GM10266 (cell line): Measurements from ENCODE around the gene PTPRQ.
"Not testable (repeated sequence)": the region's sequence is repeated elsewhere in the genome, so short reads cannot be mapped to it uniquely, and the experiment has no call there.

Experiments used
- DNase-seq: peaks from one replicate; pipeline ENCODE4 v3.0.0; 2012; ENCODE audit errors: extremely low spot score
- TF ChIP-seq, protein P1 (sequence below): IDR thresholded peaks from 2 replicates; pipeline ENCODE4 v1.5.1; 2012; ENCODE audit warnings: mild to moderate bottlenecking, low read depth; ENCODE audit not compliant: control insufficient read depth, insufficient read depth; ENCODE audit errors: missing control alignments

The PTPRQ gene

DNA sequence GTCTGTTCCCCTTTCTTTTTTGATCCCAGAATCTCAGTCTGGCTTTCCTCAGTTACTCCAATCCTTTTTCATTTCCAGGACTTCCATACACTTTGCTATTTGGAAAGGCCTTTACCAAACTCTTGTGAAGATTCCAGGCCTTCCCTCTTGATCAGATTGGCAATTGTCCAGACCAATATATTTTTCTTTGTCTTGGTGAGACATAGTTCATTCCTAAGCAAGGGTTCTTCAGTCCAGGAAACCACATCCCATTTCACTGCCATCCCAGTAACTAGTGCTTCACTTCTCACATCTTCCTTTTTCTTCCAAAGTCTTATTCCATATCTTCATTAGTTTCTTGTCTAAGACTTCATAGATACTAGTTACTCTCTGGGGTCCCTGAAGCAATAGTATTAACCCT is 2.1 kb upstream of the PTPRQ start:
- TF ChIP-seq, protein P1, sequence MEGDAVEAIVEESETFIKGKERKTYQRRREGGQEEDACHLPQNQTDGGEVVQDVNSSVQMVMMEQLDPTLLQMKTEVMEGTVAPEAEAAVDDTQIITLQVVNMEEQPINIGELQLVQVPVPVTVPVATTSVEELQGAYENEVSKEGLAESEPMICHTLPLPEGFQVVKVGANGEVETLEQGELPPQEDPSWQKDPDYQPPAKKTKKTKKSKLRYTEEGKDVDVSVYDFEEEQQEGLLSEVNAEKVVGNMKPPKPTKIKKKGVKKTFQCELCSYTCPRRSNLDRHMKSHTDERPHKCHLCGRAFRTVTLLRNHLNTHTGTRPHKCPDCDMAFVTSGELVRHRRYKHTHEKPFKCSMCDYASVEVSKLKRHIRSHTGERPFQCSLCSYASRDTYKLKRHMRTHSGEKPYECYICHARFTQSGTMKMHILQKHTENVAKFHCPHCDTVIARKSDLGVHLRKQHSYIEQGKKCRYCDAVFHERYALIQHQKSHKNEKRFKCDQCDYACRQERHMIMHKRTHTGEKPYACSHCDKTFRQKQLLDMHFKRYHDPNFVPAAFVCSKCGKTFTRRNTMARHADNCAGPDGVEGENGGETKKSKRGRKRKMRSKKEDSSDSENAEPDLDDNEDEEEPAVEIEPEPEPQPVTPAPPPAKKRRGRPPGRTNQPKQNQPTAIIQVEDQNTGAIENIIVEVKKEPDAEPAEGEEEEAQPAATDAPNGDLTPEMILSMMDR, result no peak
- no peak for DNase-seq

DNA sequence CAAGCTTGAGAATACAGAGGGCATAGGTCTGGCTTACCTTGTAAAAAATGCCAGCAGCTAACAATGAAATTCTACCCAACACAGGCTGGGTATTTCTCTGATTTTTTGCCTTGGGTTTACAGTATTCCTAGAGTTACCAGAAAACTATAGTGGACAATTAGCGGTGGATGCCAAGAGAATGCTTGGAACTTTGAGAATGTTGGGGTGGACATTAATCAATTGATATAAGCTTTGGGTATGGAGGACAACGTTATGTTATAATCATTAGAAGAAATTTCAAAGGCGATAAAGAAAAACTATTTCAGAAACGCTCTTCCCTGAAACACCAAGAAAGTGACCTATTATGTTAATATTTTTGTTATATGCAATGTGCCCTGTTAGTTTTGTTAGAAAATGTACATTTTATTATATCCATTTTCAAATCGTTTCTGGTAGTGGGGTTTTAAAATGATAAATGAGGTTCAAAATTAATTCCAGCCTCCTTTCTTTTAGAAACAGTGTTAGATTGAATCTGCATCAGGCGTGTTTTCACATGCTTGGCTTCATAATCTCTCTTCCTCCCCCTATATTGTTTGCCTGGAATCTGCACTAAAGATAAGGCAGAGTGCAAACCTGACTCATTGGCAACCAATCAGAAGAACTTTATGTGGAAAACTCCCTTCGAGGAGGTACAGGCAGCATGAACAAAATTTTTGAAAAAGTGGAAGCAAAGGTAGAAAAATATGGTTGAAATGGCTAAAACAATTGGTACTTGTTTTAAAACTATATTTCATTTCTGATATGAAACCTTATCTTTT is 1.4 kb upstream of the PTPRQ start:
- DNase-seq, result no peak
- TF ChIP-seq, protein P1, result no peak

DNA sequence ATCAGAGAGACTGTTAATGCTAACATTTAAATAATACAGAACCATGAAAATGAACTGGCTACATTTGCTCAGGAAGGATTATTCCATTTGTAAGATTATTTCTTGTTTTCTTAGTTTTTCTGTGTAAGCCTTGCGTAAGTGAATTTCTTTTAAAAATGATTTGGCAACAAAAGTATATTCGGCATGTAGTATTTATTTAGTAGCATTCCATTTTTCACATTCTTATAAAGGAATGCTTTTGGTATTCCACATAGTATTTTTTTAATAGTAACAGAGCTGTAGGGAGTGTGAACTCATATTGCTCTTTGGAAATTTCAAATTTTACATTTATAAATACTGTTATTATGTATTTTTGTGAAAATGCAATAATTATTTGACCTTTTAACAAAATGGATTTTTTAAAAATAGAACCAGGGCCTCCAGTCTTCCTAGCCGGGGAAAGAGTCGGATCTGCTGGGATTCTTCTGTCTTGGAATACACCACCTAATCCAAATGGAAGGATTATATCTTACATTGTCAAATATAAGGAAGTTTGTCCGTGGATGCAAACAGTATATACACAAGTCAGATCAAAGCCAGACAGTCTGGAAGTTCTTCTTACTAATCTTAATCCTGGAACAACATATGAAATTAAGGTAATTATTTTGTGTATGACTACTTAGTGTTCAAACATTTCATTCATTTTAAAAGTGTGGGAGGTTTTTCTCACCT is 1.2 kb downstream of the PTPRQ start:
- TF ChIP-seq, protein P1, result no peak
- DNase-seq, result no peak

DNA sequence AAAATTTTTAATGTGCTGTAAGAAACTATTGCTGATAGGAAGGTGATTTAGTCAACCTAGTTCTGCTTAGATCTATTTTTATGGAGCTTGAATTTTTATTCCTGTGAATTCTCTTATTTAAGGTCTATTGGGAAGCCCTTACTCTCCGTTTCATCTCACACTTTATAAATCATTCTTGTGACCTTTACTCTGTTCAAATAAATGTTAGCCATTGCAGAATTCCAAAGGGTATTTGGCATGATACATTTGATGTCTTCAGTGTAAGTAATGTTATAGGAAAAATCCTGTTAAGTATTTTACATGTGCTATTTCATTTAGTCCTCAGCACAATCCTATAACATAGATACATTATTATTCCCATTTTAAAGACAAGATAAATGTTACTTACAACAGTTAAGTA is 12.5 kb downstream of the PTPRQ start:
- TF ChIP-seq, protein P1, result no peak
- DNase-seq, result no peak

DNA sequence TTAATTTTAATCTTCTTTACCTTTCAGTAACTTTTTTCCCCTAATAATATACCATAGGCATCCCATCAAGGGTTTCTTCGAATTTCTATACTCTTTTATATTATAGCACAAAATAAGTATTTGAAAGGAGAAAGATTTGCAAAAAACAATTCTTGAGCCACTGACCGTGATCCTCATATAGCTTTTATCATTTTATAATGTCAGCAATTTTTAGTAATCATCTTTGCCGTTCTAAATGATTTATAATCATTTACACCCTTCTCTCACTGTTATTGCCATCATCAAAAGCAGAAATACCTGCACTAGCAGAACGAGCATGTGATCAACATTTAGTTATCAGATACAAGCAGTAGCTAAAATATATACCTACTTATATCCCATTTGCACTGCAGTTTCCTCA is 16.9 kb downstream of the PTPRQ start:
- TF ChIP-seq, protein P1, result no peak
- no peak for DNase-seq

DNA sequence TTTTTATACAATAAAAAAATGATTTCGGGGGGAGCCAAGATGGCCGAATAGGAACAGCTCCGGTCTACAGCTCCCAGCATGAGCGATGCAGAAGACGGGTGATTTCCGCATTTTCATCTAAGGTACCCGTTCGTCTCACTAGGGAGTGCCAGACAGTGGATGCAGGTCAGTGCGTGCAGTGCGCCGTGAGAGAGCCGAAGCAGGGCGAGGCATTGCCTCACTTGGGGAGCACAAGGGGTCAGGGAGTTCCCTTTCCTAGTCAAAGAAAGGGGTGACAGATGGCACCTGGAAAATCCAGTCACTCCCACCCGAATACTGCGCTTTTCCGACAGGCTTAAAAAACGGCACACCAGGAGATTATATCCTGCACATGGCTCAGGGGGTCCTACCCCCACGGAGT is 17.8 kb downstream of the PTPRQ start:
- not testable (repeated sequence) for DNase-seq

DNA sequence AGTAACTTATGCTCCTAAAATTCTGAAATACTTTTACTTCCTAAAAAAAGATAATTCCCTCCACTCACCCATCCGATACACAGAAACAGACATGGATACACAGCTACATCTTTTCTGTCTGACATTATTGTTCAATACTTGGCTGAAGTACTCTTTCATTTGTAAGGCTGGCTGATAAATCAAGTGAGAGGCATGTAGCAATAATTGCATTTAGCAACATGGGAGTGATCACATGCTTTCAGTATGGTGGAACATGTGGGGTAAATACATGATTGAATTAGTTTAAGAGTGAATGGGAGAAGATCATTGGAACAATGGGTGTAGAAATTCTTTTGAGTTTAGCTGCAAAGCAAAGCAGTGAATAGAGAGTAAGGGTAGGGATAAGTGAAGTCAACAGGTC is 25.6 kb downstream of the PTPRQ start:
- TF ChIP-seq, protein P1, result no peak
- no peak for DNase-seq
